AG09309 (cell line): ENCODE data around the gene ULK2.
"Not testable (repeated sequence)": the region's sequence is repeated elsewhere in the genome, so short reads cannot be mapped to it uniquely, and the experiment has no call there.

Experiments used
- DNase-seq: peaks from one replicate; pipeline ENCODE4 v3.0.0-alpha.2; 2010; ENCODE audit warnings: low read depth
- H3K4me3 ChIP-seq: 2 replicates; pipeline ENCODE4 v1.5.1; 2011; ENCODE audit warnings: mild to moderate bottlenecking, low read depth, low read length, moderate library complexity; ENCODE audit not compliant: control insufficient read depth
- CTCF ChIP-seq: IDR thresholded peaks from 2 replicates; pipeline ENCODE4 v1.5.1; 2011; ENCODE audit warnings: mild to moderate bottlenecking, low read depth, low read length, inconsistent platforms; ENCODE audit not compliant: insufficient read depth, control insufficient read depth; ENCODE audit errors: missing control alignments

Gene ULK2

DNA sequence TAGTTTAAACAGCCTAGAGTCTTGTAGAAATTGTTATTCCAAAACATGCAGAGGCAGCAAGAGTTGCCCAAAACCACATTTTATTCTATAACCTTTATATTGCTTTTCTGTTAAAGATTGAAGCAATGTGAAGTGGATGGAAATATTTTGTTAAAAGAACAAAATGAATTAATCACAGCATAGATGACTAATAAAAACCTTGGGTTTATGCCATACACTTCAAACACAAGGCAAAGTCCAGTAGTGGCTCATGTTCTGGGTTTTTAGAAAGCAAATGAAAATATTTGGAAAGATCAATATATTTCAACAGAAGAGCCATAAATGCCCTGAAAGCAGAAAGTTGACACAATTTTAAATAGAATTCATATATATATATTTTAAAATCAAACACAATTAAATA lies 36.7 kb upstream of the ULK2 start:
- DNase-seq: no peak
- no peak overlapping the region for H3K4me3 ChIP-seq
- no peak for TF ChIP-seq CTCF

DNA sequence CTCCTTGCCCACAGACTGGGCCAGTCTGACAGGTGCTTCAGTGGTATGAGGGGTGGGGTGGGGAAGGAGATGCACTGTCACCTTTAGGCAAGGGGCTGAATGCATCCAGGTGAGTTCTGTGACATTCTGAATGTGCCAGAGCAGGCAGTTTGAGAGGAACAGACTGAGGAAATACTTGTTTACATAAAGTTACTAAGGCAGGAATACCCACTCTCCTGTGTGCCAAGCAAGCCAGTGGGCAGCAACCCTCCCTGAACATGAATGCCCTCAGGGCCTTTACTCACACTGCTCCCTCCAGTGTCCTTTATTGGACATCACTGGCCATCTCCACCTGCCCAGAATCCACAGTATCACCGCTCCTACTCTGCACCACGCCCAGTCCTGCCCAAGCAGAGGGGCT lies 33.1 kb upstream of the ULK2 start:
- no peak overlapping the region for H3K4me3 ChIP-seq
- no peak for DNase-seq
- no peak for TF ChIP-seq CTCF

- H3K4me3 ChIP-seq: no peak overlapping the region
- peak; percentile 89 for DNase-seq
- TF ChIP-seq CTCF: no peak
Measured at GRCh38 chr17:19897903-19898302, 30.2 kb upstream of the ULK2 start.

DNA sequence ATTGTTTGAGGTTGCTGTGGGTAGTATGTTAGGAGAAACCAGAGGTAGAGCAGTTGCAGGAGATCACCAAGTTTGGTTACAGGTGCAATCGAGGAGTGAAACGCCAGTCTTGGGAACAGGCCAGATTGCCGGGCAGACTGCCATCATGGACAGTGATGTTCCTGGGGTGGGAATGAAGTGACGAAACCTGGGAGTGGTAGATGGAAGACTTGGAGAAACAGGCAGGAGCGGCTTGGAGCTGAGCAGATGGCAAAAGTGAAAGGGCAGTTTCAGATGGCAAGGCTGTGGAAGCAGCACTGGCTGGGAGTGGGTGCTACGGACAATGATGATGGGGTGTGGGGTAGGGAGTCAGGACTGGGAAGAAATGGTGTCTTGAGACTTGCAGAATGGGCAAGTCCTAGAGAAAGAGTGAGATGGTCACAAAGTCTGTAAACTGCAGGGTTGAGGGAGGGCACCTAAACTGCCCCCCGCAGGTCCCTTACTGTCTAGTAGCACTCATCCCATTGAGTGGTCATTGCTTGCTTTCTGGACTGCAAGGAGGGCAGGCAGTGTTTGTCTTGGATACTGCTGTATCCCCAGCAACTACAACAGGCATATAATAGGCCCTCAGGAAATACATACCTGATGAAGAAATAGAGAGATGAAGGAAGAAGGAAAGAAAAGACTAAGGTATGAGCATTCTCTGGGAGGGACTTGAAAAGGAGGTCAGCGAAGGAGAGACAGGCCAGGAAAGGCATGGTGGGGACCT lies 29.5 kb upstream of the ULK2 start:
- no peak for TF ChIP-seq CTCF
- no peak for DNase-seq

GRCh38 chr17:19896679-19897078 lies 28.9 kb upstream of the ULK2 start:
- TF ChIP-seq CTCF: no peak
- no peak overlapping the region for H3K4me3 ChIP-seq
- DNase-seq: no peak

More for the DNA sequence above, 29.5 kb upstream of the ULK2 start:
- no peak overlapping the region for H3K4me3 ChIP-seq

DNA sequence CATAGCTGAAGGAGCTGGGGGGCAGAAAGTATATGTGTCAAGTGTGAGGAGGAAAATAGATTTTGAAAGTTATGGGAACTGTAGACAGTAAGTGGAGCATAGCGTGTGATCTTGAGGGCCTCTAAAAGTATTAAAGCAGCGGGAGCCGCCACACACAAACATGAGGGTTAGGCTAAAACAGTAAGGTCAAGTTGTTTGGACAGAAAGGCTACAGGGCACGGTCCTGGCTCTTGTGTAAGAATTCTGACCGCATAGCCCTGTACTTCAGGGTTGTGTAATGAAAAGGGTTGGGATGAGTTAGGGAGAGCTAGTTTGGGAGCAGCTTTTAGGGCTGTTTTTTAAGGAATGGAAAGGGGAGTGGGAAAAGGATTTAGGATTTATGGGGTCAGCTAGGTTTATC lies 22.8 kb upstream of the ULK2 start:
- DNase-seq, H3K4me3 ChIP-seq: not testable (repeated sequence)

DNA sequence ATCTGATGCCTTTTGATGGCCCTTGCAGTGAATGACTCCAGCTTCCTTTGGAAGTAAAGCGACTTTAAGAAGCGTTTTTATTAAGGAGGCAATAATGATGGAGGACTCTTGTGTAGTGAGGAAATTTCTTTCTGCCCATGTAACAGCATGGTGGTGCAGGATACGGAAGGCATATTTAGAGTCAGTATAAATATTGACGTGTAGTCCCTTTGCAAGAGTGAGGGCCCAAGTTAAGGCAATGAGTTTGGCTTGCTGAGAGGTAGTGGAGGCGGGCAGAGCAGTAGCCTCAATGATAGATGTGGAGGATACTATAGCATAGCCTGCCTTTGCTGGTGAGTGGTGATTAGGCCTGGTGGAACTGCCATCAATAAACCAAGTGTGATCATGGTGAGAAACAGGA lies 22.3 kb upstream of the ULK2 start:
- not testable (repeated sequence) for H3K4me3 ChIP-seq, DNase-seq

DNA sequence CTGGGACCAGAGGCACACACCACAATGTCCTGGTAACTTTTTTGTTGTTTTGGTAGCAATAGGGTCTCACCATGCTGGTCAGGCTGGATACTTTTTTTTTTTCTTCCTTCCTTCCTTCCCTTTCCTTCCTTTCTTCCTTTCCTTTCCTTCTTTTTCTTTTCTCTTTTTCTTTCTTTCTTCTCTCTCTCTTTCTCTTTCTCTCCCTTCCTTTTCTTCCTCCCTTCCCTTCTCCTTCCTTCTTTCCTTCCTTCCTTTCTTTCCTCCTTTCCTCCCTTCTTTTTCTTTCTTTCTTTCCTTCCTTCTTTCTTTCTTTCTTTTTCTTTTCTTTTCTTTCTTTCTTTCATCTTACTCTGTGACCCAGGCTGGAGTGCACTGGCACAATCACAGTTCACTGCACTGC lies 18.4 kb upstream of the ULK2 start:
- no peak for DNase-seq
- no peak overlapping the region for H3K4me3 ChIP-seq
- TF ChIP-seq CTCF: no peak
